Measurements from ENCODE around the gene TOP2A.

Gene TOP2A

GRCh38 chr17:40366076-40366860 is 51.4 kb downstream of the TOP2A start:
- Histone ChIP-seq H2AFZ (ENCODE audit: insufficient read depth, low read length, poor library complexity) (no peak overlapping the region), H4K8ac (ENCODE audit: low read depth, low read length) (no peak overlapping the region), H3K14ac (ENCODE audit: low read length) (no peak overlapping the region), H3K18ac (ENCODE audit: low read length) (no peak overlapping the region), H4K91ac (ENCODE audit: low read depth, low read length) (no peak overlapping the region), H3K79me1 (ENCODE audit: low read length) (peaks cover 6% of the 10 kb centered on the region), H3K36me3 (ENCODE audit: control insufficient read depth in 1 of 2, insufficient read depth in 2 of 2, low read length in 2 of 2) (no peaks in the 10 kb centered on the region), H3K79me2 (ENCODE audit: control insufficient read depth, insufficient read depth, low read length, poor library complexity) (peaks cover 5% of the 10 kb centered on the region), H2BK5ac (ENCODE audit: low read depth, low read length, poor library complexity) (no peak overlapping the region), H3K4me2 (ENCODE audit: low read length) (no peak overlapping the region), H4K12ac (ENCODE audit: low read depth, low read length) (no peak overlapping the region), H3K4me3 (ENCODE audit: low read depth, low read length) (no peak overlapping the region), H3K23ac (ENCODE audit: low read length) (no peak overlapping the region), H3K27ac (ENCODE audit: low read depth, low read length) (no peak overlapping the region), H2AK5ac (ENCODE audit: low read length) (no peak overlapping the region), H3K27me3 (ENCODE audit: insufficient read depth, low read length) (peaks cover 3% of the 10 kb centered on the region), H3K9ac (ENCODE audit: low read length) (no peak overlapping the region), H3K4ac (ENCODE audit: low read depth, low read length) (no peak overlapping the region), H3K4me1 (ENCODE audit: control insufficient read depth in 1 of 2, insufficient read depth in 2 of 2, low read length in 2 of 2) (peaks cover 6 to 10% of the 10 kb centered on the region in 2 experiments), H2BK120ac (ENCODE audit: insufficient read depth, low read length, poor library complexity) (no peak overlapping the region), H3K9me3 (ENCODE audit: insufficient read depth, low read depth, low read length) (peaks cover 1% of the 10 kb centered on the region), H2BK12ac (ENCODE audit: low read length) (no peak overlapping the region)
- DNase-seq, result no peak
- WGBS (ENCODE audit: extremely low coverage, insufficient coverage, insufficient read length), result no CpG with 5 or more reads among the region's 18 CpGs

- Histone ChIP-seq H3K4me1 (ENCODE audit: control insufficient read depth in 1 of 2, insufficient read depth in 2 of 2, low read length in 2 of 2) (peaks cover 6 to 10% of the 10 kb centered on the region in 2 experiments), H3K27ac (ENCODE audit: low read depth, low read length) (no peak overlapping the region), H4K91ac (ENCODE audit: low read depth, low read length) (no peak overlapping the region), H2BK5ac (ENCODE audit: low read depth, low read length, poor library complexity) (no peak overlapping the region), H3K9me3 (ENCODE audit: insufficient read depth, low read depth, low read length) (peaks cover 2% of the 10 kb centered on the region), H3K14ac (ENCODE audit: low read length) (no peak overlapping the region), H3K9ac (ENCODE audit: low read length) (no peak overlapping the region), H3K79me2 (ENCODE audit: control insufficient read depth, insufficient read depth, low read length, poor library complexity) (peaks cover 5% of the 10 kb centered on the region), H4K12ac (ENCODE audit: low read depth, low read length) (no peak overlapping the region), H2AFZ (ENCODE audit: insufficient read depth, low read length, poor library complexity) (no peak overlapping the region), H3K23ac (ENCODE audit: low read length) (no peak overlapping the region), H2BK120ac (ENCODE audit: insufficient read depth, low read length, poor library complexity) (no peak overlapping the region), H3K79me1 (ENCODE audit: low read length) (peaks cover 6% of the 10 kb centered on the region), H3K4ac (ENCODE audit: low read depth, low read length) (no peak overlapping the region), H3K18ac (ENCODE audit: low read length) (no peak overlapping the region), H3K4me3 (ENCODE audit: low read depth, low read length) (no peak overlapping the region), H4K8ac (ENCODE audit: low read depth, low read length) (no peak overlapping the region), H2AK5ac (ENCODE audit: low read length) (no peak overlapping the region), H3K36me3 (ENCODE audit: control insufficient read depth in 1 of 2, insufficient read depth in 2 of 2, low read length in 2 of 2) (no peaks in the 10 kb centered on the region), H2BK12ac (ENCODE audit: low read length) (no peak overlapping the region), H3K27me3 (ENCODE audit: insufficient read depth, low read length) (peaks cover 3% of the 10 kb centered on the region), H3K4me2 (ENCODE audit: low read length) (no peak overlapping the region)
- no peak for DNase-seq
- WGBS (ENCODE audit: extremely low coverage, insufficient coverage, insufficient read length), result no CpG with 5 or more reads among the region's 9 CpGs
These were observed 52.8 kb downstream of the TOP2A start for GRCh38 chr17:40364906-40365305.

GRCh38 chr17:40364121-40364861 is 53.4 kb downstream of the TOP2A start, which contains the start of gene GJD3:
TSS of gene GJD3 (minus strand) at chr17:40364737. CDS start at chr17:40363815, 922 bp downstream.
- H3K18ac ChIP-seq (ENCODE audit: low read length), result peak within 1 kb of the TSS; percentile 22
- no CpG with 5 or more reads among the region's 22 CpGs for WGBS (ENCODE audit: extremely low coverage, insufficient coverage, insufficient read length)

GRCh38 chr17:40363111-40363827 is 54.4 kb downstream of the TOP2A start:
- Histone ChIP-seq H4K8ac (ENCODE audit: low read depth, low read length) (peak overlapping the region; percentile 85), H3K9me3 (ENCODE audit: insufficient read depth, low read depth, low read length) (peaks cover 2% of the 10 kb centered on the region), H4K12ac (ENCODE audit: low read depth, low read length) (peak overlapping the region; percentile 32), H3K27ac (ENCODE audit: low read depth, low read length) (no peak overlapping the region), H3K18ac (ENCODE audit: low read length) (peak overlapping the region; percentile 58), H3K4me2 (ENCODE audit: low read length) (peak overlapping the region; percentile 98), H3K23ac (ENCODE audit: low read length) (no peak overlapping the region), H2AFZ (ENCODE audit: insufficient read depth, low read length, poor library complexity) (peak overlapping the region; percentile 54), H2BK120ac (ENCODE audit: insufficient read depth, low read length, poor library complexity) (peak overlapping the region; percentile 19), H2BK12ac (ENCODE audit: low read length) (no peak overlapping the region), H3K79me2 (ENCODE audit: control insufficient read depth, insufficient read depth, low read length, poor library complexity) (peaks cover 5% of the 10 kb centered on the region), H3K27me3 (ENCODE audit: insufficient read depth, low read length) (peaks cover 3% of the 10 kb centered on the region), H3K4me1 (ENCODE audit: control insufficient read depth in 1 of 2, insufficient read depth in 2 of 2, low read length in 2 of 2) (peaks cover 6 to 10% of the 10 kb centered on the region in 2 experiments), H3K4ac (ENCODE audit: low read depth, low read length) (peak overlapping the region; percentile 8), H3K36me3 (ENCODE audit: control insufficient read depth in 1 of 2, insufficient read depth in 2 of 2, low read length in 2 of 2) (no peaks in the 10 kb centered on the region), H3K4me3 (ENCODE audit: low read depth, low read length) (peak overlapping the region; percentile 78), H4K91ac (ENCODE audit: low read depth, low read length) (peak overlapping the region; percentile 78), H2AK5ac (ENCODE audit: low read length) (no peak overlapping the region), H3K14ac (ENCODE audit: low read length) (peak overlapping the region; percentile 59), H3K9ac (ENCODE audit: low read length) (peak overlapping the region; percentile 24), H2BK5ac (ENCODE audit: low read depth, low read length, poor library complexity) (no peak overlapping the region), H3K79me1 (ENCODE audit: low read length) (peaks cover 6% of the 10 kb centered on the region)
- no CpG with 5 or more reads among the region's 91 CpGs for WGBS (ENCODE audit: extremely low coverage, insufficient coverage, insufficient read length)
- DNase-seq, result peak in 1 of 2 donors; percentile 57

More at GRCh38 chr17:40364121-40364861, 53.4 kb downstream of the TOP2A start, which contains the start of gene GJD3:
- H2BK12ac ChIP-seq (ENCODE audit: low read length), result no peak within 1 kb of the TSS
- no peak within 1 kb of the TSS for H2BK120ac ChIP-seq (ENCODE audit: insufficient read depth, low read length, poor library complexity)
- H2BK5ac ChIP-seq (ENCODE audit: low read depth, low read length, poor library complexity), result no peak within 1 kb of the TSS
- peak within 1 kb of the TSS; percentile 32 for H4K12ac ChIP-seq (ENCODE audit: low read depth, low read length)
- H3K4ac ChIP-seq (ENCODE audit: low read depth, low read length), result peak within 1 kb of the TSS; percentile 8
- H3K23ac ChIP-seq (ENCODE audit: low read length), result no peak within 1 kb of the TSS
- no peak within 1 kb of the TSS for H2AK5ac ChIP-seq (ENCODE audit: low read length)
- peaks cover 2% of the 10 kb centered on the region for H3K9me3 ChIP-seq (ENCODE audit: insufficient read depth, low read depth, low read length)
- peak within 1 kb of the TSS; percentile 33 for H3K14ac ChIP-seq (ENCODE audit: low read length)
- H3K79me2 ChIP-seq (ENCODE audit: control insufficient read depth, insufficient read depth, low read length, poor library complexity), result peaks cover 5% of the 10 kb centered on the region
- H2AFZ ChIP-seq (ENCODE audit: insufficient read depth, low read length, poor library complexity), result peak within 1 kb of the TSS; percentile 54
- peaks cover 3% of the 10 kb centered on the region for H3K27me3 ChIP-seq (ENCODE audit: insufficient read depth, low read length)
- peaks cover 6% of the 10 kb centered on the region for H3K79me1 ChIP-seq (ENCODE audit: low read length)
- H3K27ac ChIP-seq (ENCODE audit: low read depth, low read length), result no peak within 1 kb of the TSS
- peaks cover 6 to 10% of the 10 kb centered on the region in 2 experiments for H3K4me1 ChIP-seq (ENCODE audit: control insufficient read depth in 1 of 2, insufficient read depth in 2 of 2, low read length in 2 of 2)
- no peak within 1 kb of the TSS for H3K9ac ChIP-seq (ENCODE audit: low read length)
- peak within 1 kb of the TSS; percentile 78 for H3K4me3 ChIP-seq (ENCODE audit: low read depth, low read length)
- DNase-seq, result no peak
- no peaks in the 10 kb centered on the region for H3K36me3 ChIP-seq (ENCODE audit: control insufficient read depth in 1 of 2, insufficient read depth in 2 of 2, low read length in 2 of 2)
- H4K91ac ChIP-seq (ENCODE audit: low read depth, low read length), result peak within 1 kb of the TSS; percentile 24
- H4K8ac ChIP-seq (ENCODE audit: low read depth, low read length), result peak within 1 kb of the TSS; percentile 85
- H3K4me2 ChIP-seq (ENCODE audit: low read length), result peak within 1 kb of the TSS; percentile 98
